Left renal cortex interstitium (tissue), 4 donors: ENCODE data around the gene MREG. TPM values are rescaled to one million over a fixed set of nuclear protein-coding genes. Genes with fewer than 3 reads are reported as not detected.
"Not testable (repeated sequence)": the region's sequence is repeated elsewhere in the genome, so short reads cannot be mapped to it uniquely, and the experiment has no call there.

Experiments used
- DNase-seq, 4 donors: peaks; one replicate each; pipeline ENCODE4 v3.0.0-alpha.2; 2013; ENCODE audit warnings: low read depth in 4 of 4, low spot score in 2 of 4, missing footprints in 1 of 4
- polyA plus RNA-seq, 4 donors: library from polyadenylated mRNA; unstranded; fragments of 120-200 nt; gene quantifications; one replicate each; pipeline ENCODE4 v1.2.1, GENCODE V29; 2013; ENCODE audit not compliant: insufficient read length in 4 of 4

MREG gene
- polyA plus RNA-seq, 4 donors = 16.5 to 25.2 (median 18.0) TPM

DNA sequence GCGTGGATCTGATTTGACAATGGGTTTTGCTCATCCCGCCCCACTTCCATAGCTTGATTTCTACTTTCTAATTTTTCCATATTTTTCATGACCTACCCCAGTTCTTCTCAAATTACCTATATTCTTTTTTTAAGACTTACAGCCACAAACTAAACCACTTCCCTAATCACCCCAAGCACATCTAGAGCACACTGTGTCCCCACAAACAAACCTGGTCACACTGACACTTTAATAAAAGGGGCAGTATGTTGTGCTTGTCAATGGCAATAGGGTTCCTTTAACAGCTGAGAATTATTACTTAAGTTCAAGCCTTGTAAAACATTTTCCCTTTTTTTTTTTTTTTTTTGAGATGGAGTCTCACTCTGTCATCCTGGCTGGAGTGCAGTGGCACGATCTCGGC lies 47.1 kb downstream of the MREG start:
- DNase-seq = no peak

DNA sequence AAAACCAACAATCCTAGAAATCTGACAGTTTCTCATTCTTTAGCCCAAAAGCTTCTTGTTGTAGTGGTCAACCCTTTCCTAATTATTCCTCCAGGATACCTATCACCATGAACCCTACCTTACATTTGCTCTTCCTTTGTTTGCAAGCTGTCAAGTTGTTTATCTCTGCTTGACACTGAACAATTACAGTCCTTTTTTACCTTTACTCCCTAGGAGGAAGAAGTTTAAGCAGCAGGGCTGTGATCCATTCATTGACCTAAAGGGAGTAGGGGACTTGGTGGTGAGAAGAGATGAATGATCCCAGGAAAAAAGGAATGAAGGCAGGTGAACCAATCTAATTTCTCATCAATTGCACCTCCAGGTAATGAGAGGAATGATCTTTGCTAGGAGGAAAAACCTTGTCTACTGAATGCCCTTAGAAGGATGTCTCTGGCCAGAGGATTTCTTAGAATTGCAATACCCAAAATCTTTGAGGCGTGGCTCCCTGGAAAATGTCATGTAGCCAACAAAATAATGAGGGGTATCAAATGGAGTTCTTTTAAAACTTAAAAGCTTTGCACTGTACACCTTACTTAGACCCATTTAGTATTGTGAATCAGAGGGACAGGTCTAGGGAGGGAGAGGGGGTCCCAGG lies 47.7 kb downstream of the MREG start:
- DNase-seq = no peak

DNA sequence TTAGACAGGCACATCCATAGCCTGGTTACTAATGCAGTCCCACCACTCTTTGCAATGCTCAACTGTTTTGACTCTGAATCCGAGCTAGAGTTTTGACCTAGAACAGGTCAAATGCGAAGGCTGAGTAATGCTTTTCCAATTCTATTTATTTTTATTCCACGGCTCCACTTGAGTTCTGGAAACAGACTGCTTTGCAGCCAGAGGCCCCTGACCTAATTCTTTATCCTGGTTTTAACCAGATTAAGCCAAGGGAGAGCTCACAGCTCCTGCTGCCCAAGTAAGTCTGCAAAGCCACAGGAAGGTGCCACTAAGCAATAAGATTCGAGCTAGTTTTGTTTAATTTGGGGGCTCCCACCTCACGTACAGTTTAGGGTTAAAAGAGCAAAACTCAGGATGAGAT lies 51.4 kb downstream of the MREG start:
- no peak for DNase-seq

DNA sequence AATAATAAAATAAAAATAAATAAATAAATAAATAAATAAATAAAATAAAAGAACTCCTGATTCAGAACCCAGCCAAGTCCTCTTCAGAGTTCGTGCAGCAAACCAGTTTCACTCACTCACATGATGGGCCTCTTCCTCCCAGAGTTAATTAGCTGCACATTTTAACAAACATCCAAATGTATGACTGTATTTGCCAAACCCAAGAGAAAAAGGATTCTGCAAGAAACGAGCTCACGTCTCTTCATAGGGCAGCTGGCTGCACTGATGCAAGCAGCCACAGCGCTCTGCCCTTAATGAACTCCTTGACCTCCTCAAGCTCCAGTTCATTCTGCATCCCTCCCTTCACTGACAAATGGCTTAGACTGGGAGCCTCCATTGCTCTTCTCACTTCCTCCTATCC lies 55.1 kb downstream of the MREG start:
- DNase-seq = no peak

DNA sequence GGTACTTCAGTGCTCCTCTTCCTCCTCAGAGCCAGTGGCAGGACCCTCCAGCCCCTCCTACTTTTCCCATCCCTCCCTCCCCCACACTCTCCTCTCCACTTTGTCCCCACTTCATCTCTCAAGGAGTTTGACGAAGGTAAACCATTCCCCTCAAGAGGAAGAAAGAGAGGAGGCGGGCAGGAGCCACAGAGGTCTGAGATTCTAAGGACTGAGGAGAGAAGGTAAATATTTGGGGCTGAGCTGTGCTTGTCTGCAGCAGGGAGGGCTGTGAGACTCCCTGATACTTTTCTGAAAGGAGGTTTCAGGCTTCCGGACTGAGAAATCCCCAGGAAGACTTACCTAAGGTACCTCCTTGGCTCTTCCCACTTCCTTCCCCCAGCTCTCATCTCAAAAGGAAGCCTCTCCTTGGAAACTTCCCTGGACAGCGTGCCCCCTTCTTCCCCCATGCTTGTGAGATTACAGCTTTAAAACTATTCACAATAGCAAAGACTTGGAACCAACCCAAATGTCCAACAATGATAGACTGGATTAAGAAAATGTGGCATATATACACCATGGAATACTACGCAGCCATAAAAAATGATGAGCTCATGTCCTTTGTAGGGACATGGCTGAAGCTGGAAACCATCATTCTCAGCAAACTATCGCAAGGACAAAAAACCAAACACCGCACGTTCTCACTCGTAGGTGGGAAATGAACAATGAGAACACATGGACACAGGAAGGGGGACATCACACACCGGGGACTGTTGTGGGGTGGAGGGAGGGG lies 55.8 kb downstream of the MREG start:
- not testable (repeated sequence) for DNase-seq

DNA sequence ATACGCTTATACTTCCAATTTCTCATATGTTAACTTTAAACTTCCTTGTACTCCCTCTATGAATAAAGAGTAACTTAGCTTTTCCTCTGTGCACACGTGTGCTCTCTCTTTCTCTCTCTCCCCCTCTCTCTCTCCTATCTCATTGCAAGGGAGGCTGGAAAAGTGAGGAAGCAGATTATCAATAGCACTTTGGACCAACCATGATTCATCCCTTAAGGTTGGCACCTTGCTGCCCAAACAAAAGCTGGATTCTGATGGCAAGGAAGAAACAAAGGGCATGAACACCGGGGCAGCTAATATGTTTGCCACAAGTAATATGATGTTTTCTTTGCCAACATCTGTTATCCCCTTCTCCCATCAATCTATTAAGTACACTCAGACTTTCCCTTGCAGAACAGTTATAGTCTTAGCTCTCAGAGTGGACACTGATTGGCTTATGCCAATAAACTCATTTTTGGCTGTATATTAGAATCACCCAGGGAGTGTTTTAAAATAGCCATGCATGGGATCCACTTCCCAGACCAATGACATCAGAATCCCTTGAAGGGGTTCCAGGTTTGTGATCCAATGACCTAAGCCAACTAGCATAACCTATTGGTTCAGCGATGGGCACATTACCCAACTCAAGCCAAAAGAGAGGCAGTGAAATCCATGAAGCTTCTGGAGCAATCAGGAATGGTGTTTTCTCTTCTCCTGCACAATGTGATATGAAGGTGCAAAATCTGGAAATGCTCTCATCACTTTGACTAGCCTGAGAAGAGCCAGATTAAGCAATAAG lies 60.3 kb downstream of the MREG start:
- no peak for DNase-seq

DNA sequence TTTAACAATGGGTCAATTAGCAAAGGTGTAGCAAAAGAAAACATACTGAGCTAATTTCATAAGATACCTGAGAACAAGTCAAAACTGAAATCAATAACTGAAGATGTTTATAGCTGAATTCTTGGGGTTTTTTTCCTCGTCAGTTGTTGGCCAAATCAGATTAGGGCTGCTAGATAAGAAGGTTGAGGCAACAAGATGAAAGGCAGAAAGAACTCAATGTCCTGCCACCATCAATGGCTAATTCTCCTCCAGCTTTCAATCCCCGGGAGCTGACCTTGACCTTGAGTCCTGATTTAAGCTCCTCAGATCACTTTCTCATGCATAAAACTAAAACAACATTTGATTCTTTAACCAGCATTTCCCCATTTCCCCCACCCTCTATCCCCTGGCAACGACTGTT lies 61.8 kb downstream of the MREG start:
- DNase-seq = no peak

DNA sequence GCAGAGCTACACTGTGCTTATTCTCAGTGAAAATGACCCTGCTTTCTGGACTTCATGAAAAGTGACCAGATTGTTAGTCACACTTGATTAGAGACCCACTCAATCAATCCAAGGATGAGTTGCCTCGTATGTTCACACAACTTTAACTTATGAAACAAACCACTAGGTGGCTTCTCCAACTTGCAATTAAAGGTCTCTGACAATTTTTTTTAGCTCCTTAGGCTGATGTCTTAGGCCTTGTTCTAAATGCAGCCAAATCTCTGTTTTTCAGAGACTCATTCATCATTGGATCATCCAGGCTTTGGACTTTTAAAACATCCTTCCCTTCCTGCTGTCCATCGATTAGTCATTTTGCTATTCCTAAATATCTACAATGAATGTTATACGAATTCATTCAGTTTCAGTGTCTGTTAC lies 63.4 kb downstream of the MREG start:
- DNase-seq = peak in 1 of 4 donors; percentile 15

DNA sequence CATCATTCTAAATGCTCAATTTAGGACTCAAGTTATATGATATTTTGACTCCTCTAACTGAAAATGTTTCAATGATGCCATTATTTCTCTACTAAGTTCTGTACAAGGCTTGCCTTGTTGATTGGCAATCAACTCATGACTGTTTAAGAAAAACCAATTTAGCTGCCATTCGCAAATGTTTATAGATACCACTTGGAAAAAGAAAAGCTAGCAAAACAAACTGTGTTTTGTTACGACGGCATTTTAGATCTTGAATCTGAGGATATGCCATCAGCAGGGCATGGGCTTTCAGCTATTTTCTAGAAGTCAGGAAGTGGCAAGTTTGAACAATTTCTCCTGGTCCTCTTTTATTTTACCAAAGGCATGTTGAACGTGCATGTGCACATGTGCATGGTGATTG lies 65.3 kb downstream of the MREG start:
- no peak for DNase-seq

DNA sequence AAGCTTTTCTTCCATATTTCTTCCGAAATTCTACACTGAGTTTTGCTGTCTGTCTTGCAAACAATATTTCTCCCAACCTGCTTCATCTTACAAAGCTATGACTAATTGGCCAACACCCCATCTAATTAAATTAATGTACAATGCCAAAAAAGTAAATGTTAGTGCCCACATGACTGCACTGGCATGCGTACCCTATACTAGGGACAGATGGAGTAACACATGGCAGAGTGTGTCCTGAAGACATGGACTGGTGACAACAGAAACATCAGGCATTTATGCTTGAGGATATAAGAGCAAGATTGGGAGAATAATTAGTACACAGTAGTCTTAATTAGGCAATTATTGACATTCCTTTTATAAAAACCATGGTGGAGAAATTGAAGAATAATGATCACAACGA lies 66.8 kb downstream of the MREG start:
- DNase-seq = no peak

DNA sequence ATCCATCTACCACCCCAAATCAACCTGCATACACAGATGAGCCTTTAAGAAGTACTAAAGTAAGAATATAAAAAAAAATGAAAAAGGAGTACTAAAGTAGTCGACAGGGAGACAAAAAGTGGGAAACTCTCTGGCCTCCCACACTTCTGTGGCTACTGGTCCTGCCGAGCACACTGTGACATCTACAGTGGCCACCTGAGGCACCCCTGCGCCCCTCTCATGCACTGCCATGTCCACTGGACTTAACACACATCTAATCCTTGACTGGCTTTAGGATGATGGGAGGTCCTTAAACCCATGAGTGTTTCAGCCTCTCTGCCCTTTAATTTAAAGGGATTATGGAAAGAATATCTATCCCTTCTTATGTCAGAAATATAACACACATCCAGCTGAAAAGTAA lies 71.2 kb downstream of the MREG start:
- no peak for DNase-seq

DNA sequence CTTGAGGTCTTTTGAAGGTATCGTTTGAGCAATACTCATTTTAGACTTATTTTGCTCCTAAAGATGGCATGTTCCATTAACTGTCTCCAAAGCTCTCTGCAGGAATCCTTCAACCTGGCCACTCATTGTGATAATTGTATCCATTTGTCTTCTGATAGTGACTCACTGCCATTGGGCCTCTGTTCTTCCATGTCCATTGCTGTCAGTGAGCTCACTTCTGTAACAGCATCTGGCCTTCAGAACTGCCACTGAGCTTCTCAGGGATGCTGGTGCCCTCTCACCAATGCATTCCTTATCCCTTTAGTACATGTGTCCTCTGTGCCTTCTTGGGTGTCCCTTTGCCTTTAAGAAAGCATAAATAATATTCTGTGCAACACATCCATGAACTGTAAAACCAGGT lies 71.6 kb downstream of the MREG start:
- no peak for DNase-seq

DNA sequence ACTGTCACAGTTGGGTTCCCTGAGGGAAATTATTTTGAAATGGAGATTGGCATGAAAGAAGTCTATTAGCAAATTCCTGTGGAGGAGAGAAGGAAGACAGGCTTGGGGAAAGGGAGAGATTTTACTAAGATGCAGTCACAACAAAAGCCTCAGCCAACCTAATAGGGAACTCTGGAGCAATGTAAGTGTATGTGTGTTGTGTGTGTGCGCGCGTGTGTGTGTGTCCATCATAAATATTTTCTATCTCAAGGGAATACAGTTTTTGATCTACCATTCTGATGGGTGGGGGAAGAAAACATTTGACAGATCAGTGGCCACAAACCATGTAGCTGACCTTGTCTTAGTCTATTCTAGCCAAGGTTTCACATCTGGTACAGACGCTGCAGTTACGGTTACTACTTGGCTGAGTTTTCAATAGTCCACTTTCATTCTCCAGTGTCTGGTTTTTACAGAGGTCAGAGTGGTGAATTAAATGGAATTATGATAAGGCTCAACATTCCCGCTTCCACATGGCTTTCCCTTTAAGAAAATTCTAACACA lies 72.6 kb downstream of the MREG start:
- no peak for DNase-seq

DNA sequence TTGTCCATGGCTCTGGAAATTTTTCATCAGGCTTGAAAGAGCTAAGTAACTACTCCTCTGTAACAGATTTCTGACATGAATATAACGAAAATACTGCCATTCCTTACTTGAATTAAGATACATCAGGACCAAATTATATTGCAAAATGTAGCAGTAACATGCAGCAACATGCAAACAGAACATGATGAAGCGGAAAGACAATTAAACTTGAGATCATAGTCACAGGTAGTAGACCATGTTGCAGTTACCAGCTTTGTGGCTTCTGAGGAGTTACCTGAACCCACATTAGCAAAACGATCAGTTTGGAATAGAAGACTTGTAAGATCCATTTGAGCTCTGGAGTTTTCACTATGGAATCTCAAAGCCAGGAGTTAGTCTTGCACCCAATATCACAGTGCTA lies 76.2 kb downstream of the MREG start:
- DNase-seq = no peak

DNA sequence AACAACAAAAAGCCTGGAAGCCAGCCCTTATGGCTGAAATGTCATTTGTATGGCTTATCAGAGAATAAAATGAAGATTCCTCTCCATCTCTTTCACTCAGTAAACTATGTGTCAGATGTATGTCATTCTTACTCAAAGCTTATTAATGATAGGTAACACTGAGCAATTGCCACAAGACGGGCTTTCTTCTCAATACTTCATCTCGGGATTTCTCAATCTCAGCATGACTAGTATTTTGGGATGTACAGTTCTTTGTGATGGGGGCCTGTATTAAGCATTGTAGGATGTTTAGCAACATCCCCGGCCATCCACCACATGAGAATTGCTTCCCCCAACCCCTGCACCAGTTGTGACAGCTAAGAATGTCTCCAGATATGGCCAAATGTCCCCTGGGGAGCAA lies 80.2 kb downstream of the MREG start:
- DNase-seq = no peak

DNA sequence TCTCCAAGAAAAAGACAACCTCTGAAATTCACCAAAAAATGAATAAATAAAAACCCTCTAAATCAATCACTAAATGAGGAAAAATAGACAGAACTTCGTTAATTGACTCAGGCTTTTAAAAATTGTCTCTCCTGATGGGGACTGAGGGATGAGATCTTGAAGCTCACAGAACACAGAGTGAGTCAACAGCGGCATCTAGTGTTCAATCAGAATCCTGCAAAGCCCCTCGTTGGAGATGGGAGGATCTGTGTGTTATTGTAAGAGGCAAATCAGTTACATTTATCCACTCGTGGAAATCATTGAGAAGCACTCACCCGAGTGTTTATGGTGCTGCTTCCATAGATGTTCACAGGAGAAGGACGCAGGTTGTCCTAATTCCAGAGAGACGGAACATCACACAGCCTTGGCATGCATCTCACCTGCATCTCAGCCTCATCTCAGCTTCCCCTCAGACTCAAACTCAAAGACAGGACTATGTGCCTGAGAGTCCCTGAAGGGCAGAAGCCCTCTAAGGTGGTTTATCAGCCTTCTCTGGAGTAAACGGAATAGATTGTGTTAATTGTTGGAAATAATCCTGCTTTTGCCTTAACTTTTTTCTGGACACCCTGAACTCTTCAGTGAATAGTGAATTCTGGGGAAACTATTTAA lies 82.0 kb downstream of the MREG start:
- peak in 2 of 4 donors; percentile 39 to 62 for DNase-seq

DNA sequence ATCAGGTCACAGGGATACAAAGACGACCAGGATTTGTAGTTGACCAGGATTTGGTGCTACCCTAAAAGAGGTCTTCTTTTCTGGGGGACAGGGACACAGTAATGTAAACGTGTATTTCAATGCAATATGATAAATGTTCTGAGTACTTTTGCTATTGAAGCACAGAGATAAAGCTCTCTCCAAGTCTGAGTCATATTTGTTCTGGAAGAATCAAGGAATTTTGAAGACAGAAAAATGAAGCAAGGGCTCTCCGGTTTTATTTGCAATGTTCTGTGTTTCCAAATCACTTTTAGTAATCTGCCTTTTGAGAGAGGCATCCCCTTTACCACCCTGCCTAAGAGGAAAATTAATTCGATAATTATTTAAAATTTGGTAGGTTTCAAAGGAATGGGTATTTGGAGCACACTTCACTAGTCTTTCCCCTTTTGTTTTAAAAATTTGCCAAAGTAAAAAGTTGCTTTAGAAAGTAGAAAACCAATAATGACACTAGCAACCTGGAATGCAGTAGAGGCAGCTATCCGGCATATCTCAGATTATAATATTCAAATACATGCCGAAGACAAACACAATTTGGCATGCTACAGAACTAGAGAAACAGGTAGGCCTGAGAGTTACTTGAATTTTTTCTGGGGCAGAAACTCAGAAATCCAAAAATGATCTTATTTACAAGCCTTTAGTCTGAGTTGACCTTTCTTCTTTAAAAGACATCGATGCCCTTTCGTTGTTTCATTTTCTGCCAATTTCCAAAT lies 82.7 kb downstream of the MREG start:
- DNase-seq = no peak

DNA sequence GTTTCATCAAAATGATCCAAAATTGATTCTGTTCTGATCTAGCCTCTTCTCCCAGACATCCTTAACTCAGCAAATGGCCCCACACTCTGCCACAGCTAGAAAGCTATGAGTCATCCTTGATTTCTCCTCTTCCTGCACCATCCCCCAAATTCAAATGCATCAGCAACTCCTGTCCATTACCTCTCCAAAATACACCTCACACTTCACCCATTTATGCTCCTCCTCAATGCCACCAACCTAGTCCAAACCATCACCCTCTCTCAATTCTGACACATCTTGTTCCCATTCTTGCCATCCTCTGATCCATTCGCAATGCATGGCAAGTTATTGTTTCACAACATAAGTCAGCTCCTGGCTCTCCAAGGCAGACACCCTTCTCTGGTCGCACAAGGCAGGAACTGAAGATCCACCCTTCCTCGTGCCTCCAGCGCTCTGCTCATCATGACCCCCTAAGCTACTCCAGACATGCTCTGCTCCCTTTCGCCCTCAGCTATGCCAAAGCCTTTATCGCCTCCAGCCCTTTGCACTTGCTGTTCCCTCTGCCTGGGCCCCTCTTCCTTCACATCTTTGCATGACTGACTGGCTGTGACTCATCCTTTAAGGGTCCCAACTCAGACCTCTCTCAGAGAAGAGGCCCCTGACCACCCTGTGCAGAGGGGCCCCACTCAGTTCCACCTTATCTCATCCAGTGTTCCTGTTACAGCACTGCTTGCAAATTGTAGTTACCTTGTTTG lies 83.6 kb downstream of the MREG start:
- DNase-seq = no peak

DNA sequence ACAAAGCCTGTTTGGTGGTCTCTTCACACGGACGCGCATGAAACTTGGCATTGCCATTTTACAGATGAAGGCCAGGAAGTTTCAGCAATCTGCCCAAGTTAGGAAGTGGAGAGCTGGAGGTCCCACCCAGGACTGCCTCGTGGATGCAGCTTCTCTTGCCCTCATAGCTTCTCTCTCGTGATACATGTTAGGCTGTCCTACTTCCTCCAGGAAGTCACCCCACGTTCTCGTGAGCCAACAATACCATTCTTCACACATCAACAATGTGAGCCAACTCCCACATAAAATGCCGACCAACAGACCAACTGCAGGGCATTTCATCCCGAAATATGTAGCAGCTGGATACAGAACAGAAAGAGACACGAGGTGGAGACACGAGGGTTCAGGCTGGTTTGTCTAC lies 85.3 kb downstream of the MREG start:
- DNase-seq = no peak

DNA sequence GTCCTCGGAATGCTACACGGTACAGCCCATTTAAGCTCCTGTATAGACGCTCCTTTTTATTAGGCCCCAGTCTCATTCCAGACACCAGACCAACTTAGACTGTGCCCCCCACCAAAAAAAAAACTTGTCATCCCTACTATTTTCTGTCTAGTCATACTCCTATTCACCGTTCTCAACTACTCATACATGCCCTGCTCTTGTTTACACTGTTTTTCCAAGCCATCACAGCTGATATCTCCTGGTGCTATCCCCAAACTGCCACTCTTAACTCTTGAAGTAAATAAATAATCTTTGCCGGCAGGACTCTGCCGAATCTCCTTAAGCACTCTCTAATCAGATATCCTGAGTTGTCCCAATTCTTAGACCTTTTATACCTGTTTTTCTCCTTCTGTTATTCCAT lies 86.4 kb downstream of the MREG start:
- DNase-seq = not testable (repeated sequence)
